C4-2B (cell line): ENCODE measurements around the gene EMID1.

ENCODE experiments used
- H3K27ac ChIP-seq: fragments of 450-650 bp; 2 replicates; pipeline ENCODE4 v1.5.1; 2017
- ZFX ChIP-seq: fragments of 450-650 bp; IDR thresholded peaks from 2 replicates; pipeline ENCODE4 v1.6.1; 2017
- TF ChIP-seq, protein P1 (sequence below): fragments of 450-650 bp; conservative IDR thresholded peaks from 2 replicates; pipeline ENCODE4 v1.5.1; 2017; ENCODE audit warnings: mild to moderate bottlenecking

The EMID1 gene

DNA sequence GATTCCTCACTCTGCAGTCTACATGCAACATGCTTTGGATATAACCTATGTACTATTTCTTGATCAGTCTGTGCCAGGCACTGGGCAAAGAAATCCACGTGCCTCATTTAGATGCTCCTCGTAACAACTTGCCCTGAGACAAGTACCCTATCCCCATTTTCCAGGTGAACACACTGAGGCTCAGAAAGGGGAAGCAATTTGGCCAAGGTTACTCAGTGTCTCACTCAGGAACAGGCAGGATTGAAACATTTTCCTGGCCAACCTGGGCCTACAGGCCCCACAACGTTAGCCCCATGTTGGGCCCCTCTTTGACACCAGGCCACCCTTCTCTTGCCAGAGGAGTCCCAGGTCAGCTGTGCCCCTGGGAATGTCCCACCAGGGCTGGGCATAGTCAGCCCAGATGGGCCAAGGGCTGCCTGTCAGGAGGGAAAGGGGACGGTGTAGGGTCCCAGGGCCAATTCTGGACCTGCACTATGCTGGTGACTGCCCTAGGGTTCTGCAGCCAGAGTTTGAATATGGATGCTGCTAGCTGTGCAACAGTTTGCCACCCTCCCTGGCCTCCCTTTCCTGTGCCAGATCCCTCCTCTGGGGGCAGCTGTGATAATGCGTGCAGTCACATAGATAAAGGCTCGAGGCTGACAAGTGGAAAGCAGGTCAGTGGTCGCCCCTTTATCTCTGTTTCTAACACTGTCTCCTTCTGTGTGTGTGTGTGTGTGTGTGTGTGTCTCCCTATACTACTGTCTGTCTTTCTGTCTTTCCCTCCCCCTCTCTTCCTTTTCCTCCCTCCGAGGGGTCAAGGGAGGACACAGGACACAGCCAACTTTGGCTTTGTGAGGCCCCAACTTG is 10.4 kb upstream of the EMID1 start:
- TF ChIP-seq, protein P1, sequence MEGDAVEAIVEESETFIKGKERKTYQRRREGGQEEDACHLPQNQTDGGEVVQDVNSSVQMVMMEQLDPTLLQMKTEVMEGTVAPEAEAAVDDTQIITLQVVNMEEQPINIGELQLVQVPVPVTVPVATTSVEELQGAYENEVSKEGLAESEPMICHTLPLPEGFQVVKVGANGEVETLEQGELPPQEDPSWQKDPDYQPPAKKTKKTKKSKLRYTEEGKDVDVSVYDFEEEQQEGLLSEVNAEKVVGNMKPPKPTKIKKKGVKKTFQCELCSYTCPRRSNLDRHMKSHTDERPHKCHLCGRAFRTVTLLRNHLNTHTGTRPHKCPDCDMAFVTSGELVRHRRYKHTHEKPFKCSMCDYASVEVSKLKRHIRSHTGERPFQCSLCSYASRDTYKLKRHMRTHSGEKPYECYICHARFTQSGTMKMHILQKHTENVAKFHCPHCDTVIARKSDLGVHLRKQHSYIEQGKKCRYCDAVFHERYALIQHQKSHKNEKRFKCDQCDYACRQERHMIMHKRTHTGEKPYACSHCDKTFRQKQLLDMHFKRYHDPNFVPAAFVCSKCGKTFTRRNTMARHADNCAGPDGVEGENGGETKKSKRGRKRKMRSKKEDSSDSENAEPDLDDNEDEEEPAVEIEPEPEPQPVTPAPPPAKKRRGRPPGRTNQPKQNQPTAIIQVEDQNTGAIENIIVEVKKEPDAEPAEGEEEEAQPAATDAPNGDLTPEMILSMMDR, result no peak
- no peak for TF ChIP-seq ZFX
- H3K27ac ChIP-seq, result no peak overlapping the region

GRCh38 chr22:29195964-29196666 is 9.6 kb upstream of the EMID1 start:
- TF ChIP-seq, protein P1, result no peak
- TF ChIP-seq ZFX, result no peak
- H3K27ac ChIP-seq, result no peak overlapping the region

DNA sequence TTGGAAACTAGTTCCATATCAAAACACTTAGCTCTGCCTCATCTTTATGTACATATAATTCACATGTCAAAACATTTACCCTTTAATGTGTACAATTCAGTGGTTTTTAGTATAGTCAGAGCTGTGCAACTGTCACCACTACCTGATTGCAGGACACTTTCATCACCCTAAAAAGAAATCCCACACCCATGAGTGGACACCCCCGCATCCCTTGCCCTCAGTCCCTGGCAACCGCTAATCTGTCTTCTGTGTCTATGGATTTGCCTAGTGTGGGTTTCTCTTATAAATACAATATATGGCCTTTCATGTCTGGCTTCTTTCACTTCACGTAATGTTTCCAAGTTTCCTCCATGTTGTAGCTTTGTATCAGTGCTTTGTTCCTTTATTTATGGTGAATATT is 8.6 kb upstream of the EMID1 start:
- no peak overlapping the region for H3K27ac ChIP-seq
- no peak for TF ChIP-seq ZFX
- TF ChIP-seq, protein P1, result no peak

DNA sequence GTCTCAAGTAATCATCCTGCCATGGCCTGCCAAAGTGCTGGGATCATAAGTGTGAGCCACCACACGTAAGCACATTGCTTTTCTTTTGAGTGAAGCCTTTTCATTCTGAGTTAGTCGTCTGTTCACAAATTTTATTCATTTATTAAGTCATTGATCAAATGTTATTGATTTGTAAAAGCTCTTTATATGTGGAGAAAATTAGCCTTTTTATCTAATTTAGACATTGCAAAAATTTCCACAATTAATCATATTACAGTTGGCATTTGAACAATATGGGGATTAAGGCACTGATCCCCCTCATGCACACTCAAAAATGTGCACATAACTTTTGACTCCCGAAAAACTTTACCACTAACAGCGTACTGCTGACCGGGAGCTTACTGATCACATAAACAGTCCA is 7.5 kb upstream of the EMID1 start:
- TF ChIP-seq, protein P1, result no peak
- TF ChIP-seq ZFX, result no peak

DNA sequence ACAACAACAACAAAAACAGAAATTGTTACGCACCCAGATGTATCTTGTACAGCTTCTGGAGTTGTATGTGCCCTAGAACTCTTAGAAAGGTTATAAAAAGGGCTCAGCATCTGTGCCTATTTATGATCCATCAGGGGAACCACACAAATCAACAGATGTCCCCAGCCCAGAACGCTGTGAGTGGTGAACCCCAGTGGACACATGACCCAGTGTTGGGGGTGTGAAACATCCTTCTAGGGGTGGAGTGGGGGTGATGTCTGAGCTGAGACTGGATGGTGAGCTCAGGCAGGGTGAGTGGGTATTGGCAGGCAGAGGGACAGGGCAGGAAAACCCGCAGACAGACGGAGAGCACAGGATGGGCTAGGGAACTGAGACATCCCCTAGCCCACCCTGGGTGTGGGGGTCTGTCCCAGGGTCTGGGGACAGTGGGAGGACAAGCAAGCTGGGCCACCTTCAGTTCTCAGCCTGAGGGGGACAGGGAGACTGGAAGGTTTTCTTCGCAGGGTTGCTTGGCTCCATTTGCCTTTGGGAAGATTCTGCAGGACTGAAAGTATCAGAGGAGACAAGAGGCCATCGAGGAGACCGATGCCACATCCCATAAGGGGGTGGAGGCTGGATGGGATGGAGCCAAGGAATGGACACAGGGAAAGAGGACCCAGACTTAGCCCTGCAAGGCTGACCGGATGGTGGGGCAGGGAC is 5.8 kb upstream of the EMID1 start:
- TF ChIP-seq ZFX, result no peak
- TF ChIP-seq, protein P1, result no peak
- no peak overlapping the region for H3K27ac ChIP-seq

More for the DNA sequence above, 7.5 kb upstream of the EMID1 start:
- H3K27ac ChIP-seq, result no peak overlapping the region

GRCh38 chr22:29200901-29201300 is 4.8 kb upstream of the EMID1 start:
- no peak overlapping the region for H3K27ac ChIP-seq
- TF ChIP-seq ZFX, result no peak
- TF ChIP-seq, protein P1, result no peak
